GM12892 (cell line): ENCODE measurements around the gene BANP.
"Not testable (repeated sequence)": the region's sequence is repeated elsewhere in the genome, so short reads cannot be mapped to it uniquely, and the experiment has no call there.

Experiments
- POLR2A ChIP-seq: IDR thresholded peaks from 2 replicates; pipeline ENCODE4 v1.6.1; 2011; ENCODE audit warnings: low read depth, low read length, control low read depth
- POLR2AphosphoS5 ChIP-seq: IDR thresholded peaks from 2 replicates; pipeline ENCODE4 v1.6.1; 2011; ENCODE audit warnings: low read depth, low read length, control low read depth
- TAF1 ChIP-seq: IDR thresholded peaks from 2 replicates; pipeline ENCODE4 v1.6.1; 2011; ENCODE audit warnings: low read depth, mild to moderate bottlenecking, control low read depth, low read length, borderline replicate concordance

GRCh38 chr16:88037359-88037758 is 86.1 kb downstream of the BANP start:
- not testable (repeated sequence) for TF ChIP-seq POLR2A, POLR2AphosphoS5, TAF1
